GM13976 (cell line): ENCODE measurements around the gene CALY.

ENCODE experiments used
- DNase-seq: peaks from one replicate; pipeline ENCODE4 v3.0.0; 2012; ENCODE audit warnings: low spot score
- CTCF ChIP-seq: IDR thresholded peaks from 2 replicates; pipeline ENCODE4 v1.5.1; 2012; ENCODE audit warnings: borderline replicate concordance, mild to moderate bottlenecking; ENCODE audit not compliant: insufficient read depth; ENCODE audit errors: extremely low read depth, missing control alignments, control extremely low read depth
- in situ Hi-C: fragments of 300-500 bp; cut with MboI; formaldehyde crosslinking; loops from one replicate; pipeline ENCODE4 v1.12.0; 2022; ENCODE audit warnings: low sequenced_read_pairs, mixed read lengths, inconsistent platforms; ENCODE audit not compliant: unreplicated experiment

The CALY gene

GRCh38 chr10:133336118-133336576, 549 bp downstream of the CALY start:
- no peak for TF ChIP-seq CTCF
- no peak for DNase-seq
- in situ Hi-C loops = no loop called here

- no peak for TF ChIP-seq CTCF
- in situ Hi-C loops = no loop called here
- peak; percentile 83 for DNase-seq
These were observed 1.2 kb downstream of the CALY start for GRCh38 chr10:133335246-133336117.

- in situ Hi-C loops = no loop called here
- TF ChIP-seq CTCF = no peak
- DNase-seq = peak; percentile 41
These were observed 2.0 kb downstream of the CALY start for GRCh38 chr10:133334503-133335245.

DNA sequence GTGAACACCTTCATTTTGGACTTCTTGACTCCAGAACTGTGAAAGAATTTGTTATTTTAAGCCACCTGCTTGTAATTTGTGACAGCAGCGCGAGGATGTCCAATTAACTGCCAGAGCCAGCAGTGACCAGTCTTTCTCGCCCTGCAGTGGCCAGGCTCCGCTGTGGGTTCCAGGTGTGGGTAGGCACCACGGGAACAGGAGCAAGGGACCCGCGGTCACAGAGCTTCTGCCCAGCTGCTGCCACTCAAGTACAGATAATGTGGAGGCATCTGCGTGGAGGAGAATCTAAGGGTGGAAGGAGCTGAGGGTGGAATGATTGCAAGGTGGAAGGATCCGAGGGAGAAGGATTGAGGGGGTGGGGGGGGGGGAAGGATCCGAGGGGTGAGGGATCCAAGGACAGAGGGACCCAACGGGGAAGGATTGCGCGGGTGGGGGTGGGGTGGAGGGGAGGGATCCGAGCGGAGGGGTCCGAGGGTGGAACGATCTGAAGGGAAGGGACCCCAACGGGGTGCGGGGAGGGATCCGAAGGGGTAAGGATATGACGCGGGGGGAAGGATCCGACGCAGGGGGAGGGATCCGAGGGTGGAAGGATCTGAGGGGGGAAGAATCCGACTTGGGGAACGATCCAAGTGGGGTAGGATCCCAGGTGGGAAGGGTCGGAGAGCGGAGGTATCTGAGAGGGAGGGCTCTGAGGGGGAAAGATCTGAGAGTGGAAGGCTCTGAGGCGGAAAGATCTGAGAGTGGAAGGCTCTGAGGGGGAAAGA, 3.6 kb downstream of the CALY start:
- no peak for TF ChIP-seq CTCF
- DNase-seq = no peak
- in situ Hi-C loops = no loop called here

DNA sequence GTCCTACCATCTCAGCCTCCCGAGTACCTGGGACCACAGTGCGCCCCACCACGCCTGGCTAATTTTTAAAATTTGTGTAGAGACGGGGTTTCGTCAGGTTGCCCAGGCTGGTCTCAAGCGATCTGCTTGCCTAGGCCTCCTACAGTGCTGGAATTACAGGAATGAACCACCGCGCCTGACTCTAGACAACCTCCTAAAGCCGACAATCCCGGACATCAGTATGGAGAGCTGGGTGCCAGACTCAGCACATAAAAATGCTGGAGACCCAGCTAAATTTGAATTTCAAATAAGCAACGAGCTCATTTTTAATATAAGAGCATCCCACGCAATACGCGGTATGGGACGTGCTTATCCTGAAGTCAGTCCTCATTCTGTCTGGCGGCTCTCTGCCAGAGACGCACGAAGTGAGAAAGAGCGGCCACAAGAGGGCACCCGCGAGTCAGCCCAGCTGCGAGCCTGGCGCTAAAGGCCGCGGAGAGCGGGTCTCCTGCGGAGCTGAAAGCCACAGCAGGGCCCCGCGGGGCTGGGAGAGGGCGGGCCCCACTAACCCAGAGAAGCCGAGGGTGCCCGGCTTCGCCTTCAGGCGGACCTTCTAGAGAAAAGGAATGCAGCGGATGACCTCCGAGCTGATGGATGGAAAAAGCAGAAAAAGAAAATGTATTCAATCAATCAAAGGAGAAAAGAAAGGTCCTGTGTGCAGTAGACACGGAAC, 7.0 kb downstream of the CALY start:
- peak; percentile 92 for DNase-seq
- in situ Hi-C loops = no loop called here
- TF ChIP-seq CTCF = peak; percentile 94
